HL-60/S4 treated with phorbol 12-myristate 13-acetate at 8.2 ng/mL for 4 days and 3 days (cell line): ENCODE measurements around the gene KIAA1217.
"Not testable (repeated sequence)": the region's sequence is repeated elsewhere in the genome, so short reads cannot be mapped to it uniquely, and the experiment has no call there.

ENCODE experiments used
- in situ Hi-C: fragments of 300-500 bp; cut with MboI; formaldehyde crosslinking; loops from 2 replicates; pipeline ENCODE4 v1.15.0; 2022; ENCODE audit warnings: low sequenced_read_pairs

KIAA1217 gene

GRCh38 chr10:24333736-24334135 is 124.8 kb downstream of the KIAA1217 start:
- in situ Hi-C loops, result no loop called here

GRCh38 chr10:24334279-24334939 is 125.5 kb downstream of the KIAA1217 start:
- in situ Hi-C loops, result no loop called here

GRCh38 chr10:24337723-24338122 is 128.8 kb downstream of the KIAA1217 start:
- in situ Hi-C loops, result not testable (repeated sequence)

- in situ Hi-C loops, result no loop called here
Measured at GRCh38 chr10:24339387-24339786, 130.4 kb downstream of the KIAA1217 start.

- in situ Hi-C loops, result no loop called here
Measured at GRCh38 chr10:24340446-24340845, 131.5 kb downstream of the KIAA1217 start.

- in situ Hi-C loops, result no loop called here
Measured at GRCh38 chr10:24340883-24341282, 131.9 kb downstream of the KIAA1217 start.

GRCh38 chr10:24341371-24341770 is 132.4 kb downstream of the KIAA1217 start:
- in situ Hi-C loops, result no loop called here

GRCh38 chr10:24341897-24342296 is 133.0 kb downstream of the KIAA1217 start:
- in situ Hi-C loops, result no loop called here

GRCh38 chr10:24343686-24344085 is 134.7 kb downstream of the KIAA1217 start:
- in situ Hi-C loops, result no loop called here

- in situ Hi-C loops, result no loop called here
Measured at GRCh38 chr10:24344279-24344678, 135.3 kb downstream of the KIAA1217 start.

GRCh38 chr10:24344695-24345463 is 135.9 kb downstream of the KIAA1217 start:
- in situ Hi-C loops, result no loop called here

GRCh38 chr10:24346877-24347519 is 138.1 kb downstream of the KIAA1217 start:
- in situ Hi-C loops, result no loop called here

GRCh38 chr10:24349379-24350001 is 140.6 kb downstream of the KIAA1217 start:
- in situ Hi-C loops, result no loop called here

GRCh38 chr10:24350070-24350921 is 141.4 kb downstream of the KIAA1217 start:
- in situ Hi-C loops, result no loop called here

GRCh38 chr10:24350922-24351225 is 141.9 kb downstream of the KIAA1217 start:
- in situ Hi-C loops, result not testable (repeated sequence)

GRCh38 chr10:24351961-24352360 is 143.0 kb downstream of the KIAA1217 start:
- in situ Hi-C loops, result no loop called here

- in situ Hi-C loops, result no loop called here
Measured at GRCh38 chr10:24352399-24352798, 143.5 kb downstream of the KIAA1217 start.

- in situ Hi-C loops, result no loop called here
Measured at GRCh38 chr10:24353319-24353718, 144.4 kb downstream of the KIAA1217 start.

GRCh38 chr10:24355056-24355688 is 146.2 kb downstream of the KIAA1217 start:
- in situ Hi-C loops, result no loop called here

GRCh38 chr10:24357344-24358004 is 148.5 kb downstream of the KIAA1217 start:
- in situ Hi-C loops, result no loop called here
